ENCODE data around the gene PROCA1. TPM values are rescaled to one million over a fixed set of nuclear protein-coding genes. Genes with fewer than 3 reads are reported as not detected.

PROCA1 gene
- total and polyA plus RNA-seq, 2 of the 8 experiments (the other 6 are each of a cell fraction or from before 2014, with no cell fraction given) = 21.2 to 26.3 TPM

DNA sequence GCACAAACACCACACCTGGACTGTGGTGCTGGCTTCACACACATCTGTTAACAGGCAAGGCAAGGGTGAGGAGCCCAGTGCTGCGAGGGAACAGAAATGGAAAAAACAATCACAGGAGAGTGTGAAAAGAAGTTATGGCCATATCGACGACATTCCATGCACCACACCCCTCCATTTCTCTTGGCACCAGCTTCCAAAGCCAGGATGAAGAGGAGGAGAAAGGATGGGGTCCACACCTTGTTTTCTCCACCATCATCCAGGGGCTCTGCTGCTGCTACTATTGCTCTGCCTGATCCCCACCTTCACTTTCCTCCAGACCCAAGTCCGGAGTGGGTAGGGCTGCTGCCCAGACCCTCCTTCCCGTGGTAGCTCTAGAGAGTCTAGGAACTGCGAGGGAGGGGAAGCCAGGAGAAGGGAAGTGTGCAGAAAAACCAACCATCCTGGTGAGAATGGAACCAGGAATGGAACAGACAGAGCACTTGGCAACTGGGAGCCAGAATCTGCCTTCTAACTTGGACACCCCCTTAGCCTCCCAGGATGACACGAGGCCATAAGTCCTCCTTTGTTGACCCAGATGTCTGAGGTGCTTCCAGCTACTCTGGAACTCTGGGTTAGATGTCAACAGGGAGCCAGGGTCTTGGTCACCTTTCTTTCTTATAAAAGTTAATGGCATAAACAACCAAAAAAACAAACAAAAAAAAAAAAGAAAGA is 1.2 kb upstream of the PROCA1 start:
- no peak overlapping the region; the same call in 1 of the 2 replicates for H2BK20ac ChIP-seq (ENCODE audit: low read length)
- H2BK120ac ChIP-seq (replicated peaks; ENCODE audit: low read depth, low read length) = peak overlapping the region; percentile 7
- H2AK5ac ChIP-seq (ENCODE audit: low read depth, low read length) = peak overlapping the region; percentile 54
- no peaks in the 10 kb centered on the region for H3K27me3 ChIP-seq (replicated peaks in 1 of 4; ENCODE audit: control insufficient read depth in 3 of 4, extremely low read depth in 1 of 4, insufficient read depth in 3 of 4, low read length in 3 of 4)
- H3K4me2 ChIP-seq (ENCODE audit: insufficient read depth in 1 of 2, low read depth in 2 of 2, low read length in 2 of 2) = peak overlapping the region; percentile 88 to 100
- TF ChIP-seq BRCA1 (IDR thresholded peaks at IDR 0.05; ENCODE audit: low read depth, low read length) = no peak
- no peak for TF ChIP-seq SAP30 (IDR thresholded peaks at IDR 0.05; ENCODE audit: insufficient read depth, insufficient replicate concordance, low read length)
- no peak for TF ChIP-seq CHD1 (IDR thresholded peaks at IDR 0.05; ENCODE audit: low read depth, low read length)
- H3K79me2 ChIP-seq (ENCODE audit: control insufficient read depth in 1 of 2, insufficient read depth in 2 of 2, low read length in 2 of 2) = peaks cover 3 to 34% of the 10 kb centered on the region in 2 experiments; a peak in 3 of 4 replicates
- CTCF ChIA-PET (ENCODE audit: partially characterized antibody) = interaction anchor here (2.0 kb wide), 1 partner anchor 15 kb away, joined by 4 read pairs; no protein-coding TSS in a partner anchor
- peaks cover 8 to 20% (median 15%) of the 10 kb centered on the region in 4 experiments; a peak in 7 of 8 replicates for H3K36me3 ChIP-seq (ENCODE audit: control insufficient read depth in 2 of 4, insufficient read depth in 4 of 4, low read length in 3 of 4)
- H3K23ac ChIP-seq (ENCODE audit: insufficient read length) = no peak overlapping the region
- H4K20me1 ChIP-seq (replicated peaks in 1 of 2; ENCODE audit: control insufficient read depth in 1 of 2, insufficient read depth in 2 of 2, low read length in 2 of 2) = peaks cover 0 to 11% of the 10 kb centered on the region in 2 experiments
- peak overlapping the region; percentile 70; the same call in 1 of the 2 replicates for H3K27ac ChIP-seq (ENCODE audit: low read depth, low read length)
- H4K91ac ChIP-seq (replicated peaks; ENCODE audit: insufficient read length, low read length) = peak overlapping the region; percentile 45
- peak overlapping the region in 3 of 4 experiments; percentile 37 to 81 (median 59); a peak in 6 of 8 replicates for H3K4me3 ChIP-seq (ENCODE audit: extremely low read depth in 1 of 4, insufficient read depth in 2 of 4, low read depth in 3 of 4, low read length in 4 of 4)
- peak overlapping the region; percentile 44 for H4K5ac ChIP-seq (ENCODE audit: insufficient read length, low read depth, low read length)
- peak overlapping the region; percentile 27 for H3K4ac ChIP-seq (replicated peaks; ENCODE audit: insufficient read length, low read depth, low read length)
- peak overlapping the region; percentile 22 to 79 (median 56) for H3K9ac ChIP-seq (replicated peaks in 1 of 4; ENCODE audit: extremely low read depth in 1 of 4, low read depth in 3 of 4, low read length in 3 of 4)
- peaks cover 16% of the 10 kb centered on the region for H3K23me2 ChIP-seq (ENCODE audit: low read depth, low read length)
- POLR2A ChIA-PET (ENCODE audit: partially characterized antibody) = interaction anchor here (0.6 to 10.5 kb wide), 10 partner anchors 11 to 236 kb away, joined by 3 to 258 read pairs (median 22); partner anchors contain the start of genes BLTP2, NEK8, RPL23A and SDF2
- no peak overlapping the region for H4K8ac ChIP-seq (ENCODE audit: extremely low read depth, insufficient read depth, low read length)
- no peak overlapping the region for H3K56ac ChIP-seq (replicated peaks; ENCODE audit: insufficient read length, low read depth, low read length)
- WGBS, 2 experiments (ENCODE audit: extremely low coverage in 1 of 2, insufficient coverage in 1 of 2, insufficient read length in 1 of 2, insufficient replicate concordance in 2 of 2, low coverage in 1 of 2, low lambda C conversion rate in 2 of 2, missing lambda C conversion rate in 1 of 2) = 88% methylated on average over 7 of the region's 7 CpGs; no CpG with 5 or more reads in 1 of the 2 experiments
- peaks cover 4 to 15% (median 7%) of the 10 kb centered on the region in 4 experiments; a peak in 6 of 7 replicates for H3K4me1 ChIP-seq (replicated peaks in 1 of 4; ENCODE audit: control insufficient read depth in 3 of 4, insufficient read depth in 4 of 4, low read length in 3 of 4)
- no peaks in the 10 kb centered on the region for H3K9me3 ChIP-seq (ENCODE audit: insufficient read depth in 2 of 2, low read depth in 1 of 2, low read length in 1 of 2)
- H3K18ac ChIP-seq (ENCODE audit: extremely low read depth, low read length) = peak overlapping the region; percentile 44; the same call in 1 of the 2 replicates
- peak overlapping the region; percentile 96 for H2BK12ac ChIP-seq (ENCODE audit: low read depth, low read length)
- H2BK15ac ChIP-seq (ENCODE audit: low read length) = peak overlapping the region; percentile 99
- peaks cover 16% of the 10 kb centered on the region for H3K79me1 ChIP-seq (ENCODE audit: low read depth, low read length)
- peak overlapping the region; percentile 94 for H2BK5ac ChIP-seq (ENCODE audit: low read depth, low read length)
- no peak overlapping the region for H3K14ac ChIP-seq (ENCODE audit: insufficient read length)
- DNase-seq (ENCODE audit: low read depth in 1 of 2, low spot score in 2 of 2) (no peak), FAIRE-seq (no peak)
- H2AFZ ChIP-seq (ENCODE audit: low read length) = no peak overlapping the region
